GM18867 (cell line): ENCODE measurements around the gene KCNIP1.

ENCODE experiments used
- ATAC-seq: cut with Tn5 transposase; IDR thresholded peaks from one replicate; pipeline ENCODE4 v1.9.1; 2021; ENCODE audit warnings: mild to moderate bottlenecking, moderate library complexity; ENCODE audit not compliant: unreplicated experiment

KCNIP1 gene

DNA sequence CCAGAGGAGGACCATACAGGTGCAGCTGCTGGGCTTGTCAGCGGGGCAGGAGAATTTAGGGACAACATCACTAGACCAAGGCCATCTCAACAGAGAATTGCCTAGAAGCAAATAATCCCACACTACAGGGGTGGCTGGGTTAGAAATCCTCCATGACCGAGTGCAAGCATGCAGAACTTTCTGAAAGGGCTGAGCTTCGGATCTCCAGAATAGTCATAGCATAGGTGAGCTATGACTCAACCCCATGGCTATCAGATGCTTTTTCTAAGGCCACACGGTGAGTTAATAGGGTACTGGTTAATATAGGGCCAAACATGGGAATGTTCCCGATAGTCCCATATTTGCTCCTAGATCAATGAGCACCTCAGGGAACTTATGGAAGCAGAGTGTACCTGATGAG, 4.2 kb downstream of the KCNIP1 start:
- no peak for ATAC-seq

DNA sequence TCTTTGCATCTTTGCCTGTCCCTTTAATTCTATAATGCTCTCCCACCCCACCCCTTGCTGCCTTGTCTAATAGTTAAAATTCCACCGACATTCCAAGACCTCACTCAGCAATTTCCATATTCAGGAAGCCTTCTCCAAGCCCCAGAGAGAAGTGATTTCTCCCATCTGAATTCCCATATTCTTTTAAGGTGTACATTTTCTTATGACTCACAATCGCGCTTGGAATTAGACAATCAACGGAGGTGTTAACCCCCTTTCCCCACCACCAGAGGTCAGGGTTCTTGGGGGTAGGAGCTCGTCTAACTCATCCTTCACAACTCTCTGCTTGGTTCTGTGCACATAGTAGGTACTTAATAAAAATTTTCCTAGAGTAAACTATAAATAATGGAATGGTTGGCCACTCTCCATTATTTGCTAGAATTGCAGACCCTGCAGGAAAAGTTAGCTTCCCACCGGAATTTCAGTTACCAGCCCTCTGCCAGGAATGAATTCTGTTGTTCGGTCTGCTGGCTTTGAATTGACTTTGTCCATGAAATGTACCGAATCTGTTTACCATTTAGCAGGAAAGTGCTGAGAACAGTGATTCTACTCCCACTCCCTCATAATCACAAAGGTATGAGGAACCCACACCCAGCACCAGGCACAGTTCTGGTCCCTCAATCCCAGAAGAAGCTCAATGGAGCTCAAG, 5.0 kb downstream of the KCNIP1 start:
- no peak for ATAC-seq

DNA sequence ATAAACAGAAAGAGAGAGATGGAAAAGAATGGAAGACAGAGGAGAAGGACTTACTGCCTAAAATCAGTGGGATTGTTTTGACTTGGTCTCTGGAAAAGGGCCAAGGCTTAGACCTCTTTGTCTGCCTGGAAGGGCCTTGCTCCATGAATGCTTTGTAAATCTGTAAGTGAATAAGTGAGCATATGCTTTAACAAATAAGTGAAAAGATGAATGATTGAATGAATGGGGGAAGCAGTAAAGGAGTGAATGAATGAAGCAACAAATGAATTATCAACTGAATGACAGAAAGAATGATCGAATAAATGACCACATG, 5.5 kb downstream of the KCNIP1 start:
- ATAC-seq = no peak

DNA sequence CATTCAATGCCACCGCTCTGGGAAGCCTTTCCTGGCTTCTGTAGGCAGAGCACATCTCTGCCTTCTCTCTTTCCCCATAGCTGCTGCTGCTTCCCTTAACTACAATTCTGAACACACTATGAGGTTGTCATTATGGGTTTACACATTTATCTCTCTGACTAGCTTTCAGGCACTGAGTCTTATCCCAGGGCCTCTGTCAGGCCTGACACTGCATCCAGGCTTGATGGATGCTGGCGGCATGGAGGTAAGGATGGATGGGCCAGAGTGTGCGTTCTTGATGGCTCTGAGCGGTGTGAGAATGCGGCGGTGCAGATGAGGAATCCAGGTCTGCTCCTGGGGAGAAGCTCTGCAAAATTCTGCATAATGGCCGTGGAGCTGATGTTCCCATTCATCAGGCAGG, 6.3 kb downstream of the KCNIP1 start:
- ATAC-seq = no peak

DNA sequence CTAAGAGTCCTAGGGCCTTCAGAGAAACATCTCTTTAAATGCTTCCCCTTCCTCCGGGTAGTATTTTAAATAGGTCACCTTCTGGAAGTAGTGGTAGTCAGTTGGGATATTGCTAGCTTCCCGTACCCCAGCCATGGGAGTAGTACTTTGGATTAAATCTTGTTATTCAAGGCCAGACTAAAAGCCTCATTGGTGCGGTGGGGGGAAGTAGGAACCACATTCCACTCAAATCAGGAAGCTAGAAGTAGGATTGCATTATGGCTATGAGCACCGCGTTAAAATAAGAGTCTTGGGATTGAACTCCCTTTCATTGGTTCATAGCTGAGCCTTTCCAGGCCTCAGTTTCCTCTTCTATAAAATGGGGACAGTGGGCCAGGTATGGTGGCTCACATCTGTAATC, 6.7 kb downstream of the KCNIP1 start:
- ATAC-seq = no peak

DNA sequence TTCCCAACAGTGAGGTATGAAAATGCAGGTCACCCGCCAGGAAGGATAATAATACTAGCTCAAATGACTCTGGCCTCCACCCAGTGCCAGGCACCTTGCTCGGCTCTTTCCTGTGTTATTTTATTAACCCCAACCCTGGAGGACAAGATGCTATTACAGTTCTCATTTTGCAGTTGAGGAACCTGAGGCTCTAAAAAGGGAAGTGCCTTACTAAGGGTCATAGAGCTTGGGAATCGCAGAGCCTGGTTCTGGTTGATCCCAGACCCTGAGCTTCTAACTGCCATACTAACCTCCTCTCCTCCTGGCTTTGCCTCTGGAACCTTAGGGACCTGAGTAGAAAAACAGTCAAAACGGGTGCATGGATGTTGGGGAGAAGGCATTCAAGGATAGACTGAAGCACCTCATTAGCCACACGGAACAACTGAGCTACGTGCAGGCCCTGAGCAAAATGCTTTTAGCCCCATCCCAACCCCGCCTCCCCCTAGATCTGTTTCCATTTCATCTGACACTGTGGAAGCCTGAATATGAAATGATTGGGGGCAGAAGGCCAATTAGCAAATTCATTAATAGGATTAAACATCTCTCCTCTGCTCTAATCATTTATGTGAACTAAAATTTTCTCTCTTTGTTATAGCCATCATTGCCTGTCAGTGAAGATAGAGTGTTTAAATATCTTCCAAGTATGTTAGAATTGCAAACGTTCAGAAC, 7.9 kb downstream of the KCNIP1 start:
- ATAC-seq = no peak

DNA sequence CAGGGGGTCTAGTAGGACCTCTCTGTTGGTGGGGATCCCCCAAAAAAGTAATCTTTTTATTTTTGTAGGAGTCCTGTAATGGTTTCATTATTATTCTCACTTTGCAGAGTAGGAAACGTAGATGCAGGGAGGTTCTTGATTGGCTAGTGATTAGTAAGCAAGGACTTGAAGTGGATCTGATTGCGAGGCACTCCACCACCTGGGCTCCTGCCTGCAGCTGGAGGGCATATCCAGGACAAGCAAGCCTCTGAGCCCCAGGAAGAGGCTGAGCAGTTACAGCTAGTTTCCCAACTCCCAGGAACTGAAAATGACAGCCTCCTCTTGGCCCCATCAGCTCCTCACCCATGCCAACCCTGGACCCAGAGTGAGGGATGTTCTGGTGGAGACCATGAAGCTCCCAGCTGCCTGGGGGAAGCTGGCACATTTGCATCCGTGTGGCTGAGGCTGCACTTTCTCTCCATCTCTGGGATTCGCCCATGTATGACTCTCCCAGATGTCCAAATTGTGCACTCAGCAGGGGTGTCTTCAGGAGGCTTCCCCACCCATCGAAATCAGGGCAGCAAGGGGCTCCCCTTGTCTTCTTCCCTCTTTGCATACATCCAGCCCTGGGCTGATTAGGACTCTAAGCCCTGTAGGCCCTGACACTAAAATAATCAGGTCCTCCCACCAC, 10.2 kb downstream of the KCNIP1 start:
- no peak for ATAC-seq

DNA sequence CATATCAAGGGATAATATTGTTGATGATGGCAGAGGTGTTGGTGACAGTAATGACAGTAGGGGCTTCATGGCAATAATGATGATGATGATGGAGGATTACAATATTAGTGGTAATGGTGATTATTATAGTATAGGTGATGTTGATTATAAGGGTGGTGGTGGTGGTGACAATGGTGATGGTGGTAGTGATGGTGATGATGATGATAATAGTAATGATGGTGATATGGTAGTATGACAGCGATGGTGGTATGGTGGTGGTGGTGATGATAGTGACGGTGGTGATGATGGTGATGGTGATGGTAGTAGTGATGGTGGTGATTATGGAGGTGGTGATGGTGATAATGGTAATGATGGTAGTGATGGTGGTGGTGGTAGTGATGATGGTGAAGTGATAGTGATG, 13.6 kb downstream of the KCNIP1 start:
- ATAC-seq = no peak

DNA sequence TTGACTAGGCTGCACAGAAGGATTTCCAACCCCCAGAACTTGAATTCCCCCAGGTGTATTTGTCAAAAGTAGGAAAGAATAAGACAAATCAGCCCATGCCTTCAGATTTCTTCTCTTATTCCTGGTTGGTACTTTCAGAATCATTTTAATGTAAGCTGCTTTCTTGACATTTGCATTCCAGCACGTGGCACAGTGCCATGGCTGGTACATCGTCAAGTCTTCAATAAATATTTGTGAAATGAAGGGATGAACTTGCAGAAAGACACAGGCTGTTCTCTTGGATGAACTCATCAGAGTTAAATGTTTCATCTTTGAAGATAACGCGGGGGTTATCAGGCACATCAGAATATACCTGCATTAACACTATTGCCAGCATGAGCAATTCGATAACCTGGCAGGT, 14.5 kb downstream of the KCNIP1 start:
- ATAC-seq = no peak

DNA sequence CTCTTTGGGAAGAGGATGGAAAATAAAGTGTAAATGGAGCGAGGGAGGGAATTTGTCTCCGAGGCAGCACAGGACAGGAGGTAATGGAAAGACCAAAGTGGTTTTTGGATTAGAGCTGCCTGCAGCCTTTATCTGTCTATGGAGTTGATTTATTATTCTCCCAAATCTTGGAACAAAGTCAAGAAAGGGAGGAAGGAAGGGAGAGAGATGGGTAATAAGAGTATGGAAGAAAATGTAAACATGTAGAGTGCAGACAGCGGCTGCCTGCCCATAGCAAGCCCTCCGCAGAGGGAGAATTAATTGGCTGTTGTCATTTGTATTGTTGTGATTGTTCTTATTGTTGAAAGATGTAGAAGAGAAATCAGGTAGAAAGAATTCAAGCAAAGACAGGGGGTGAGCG, 15.7 kb downstream of the KCNIP1 start:
- ATAC-seq = no peak

DNA sequence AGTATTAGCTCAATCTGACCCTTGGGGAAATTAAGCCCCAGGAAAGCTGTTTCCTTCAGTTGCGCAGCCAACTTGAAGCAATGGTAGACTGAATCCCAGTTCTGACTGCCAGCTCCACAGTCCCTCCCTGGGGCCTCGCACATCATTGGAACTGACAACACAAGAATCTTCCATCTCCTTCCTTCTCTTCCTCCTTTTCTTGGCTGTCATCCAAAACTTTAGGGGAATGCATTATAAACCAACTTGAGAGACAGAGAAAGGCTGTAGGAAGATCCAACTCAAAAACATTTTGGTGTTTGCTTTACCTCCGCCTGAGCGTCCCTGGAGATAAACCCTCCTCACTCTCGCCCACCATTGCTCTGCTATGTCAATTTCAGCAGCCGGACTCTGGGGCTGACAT, 16.6 kb downstream of the KCNIP1 start:
- no peak for ATAC-seq

DNA sequence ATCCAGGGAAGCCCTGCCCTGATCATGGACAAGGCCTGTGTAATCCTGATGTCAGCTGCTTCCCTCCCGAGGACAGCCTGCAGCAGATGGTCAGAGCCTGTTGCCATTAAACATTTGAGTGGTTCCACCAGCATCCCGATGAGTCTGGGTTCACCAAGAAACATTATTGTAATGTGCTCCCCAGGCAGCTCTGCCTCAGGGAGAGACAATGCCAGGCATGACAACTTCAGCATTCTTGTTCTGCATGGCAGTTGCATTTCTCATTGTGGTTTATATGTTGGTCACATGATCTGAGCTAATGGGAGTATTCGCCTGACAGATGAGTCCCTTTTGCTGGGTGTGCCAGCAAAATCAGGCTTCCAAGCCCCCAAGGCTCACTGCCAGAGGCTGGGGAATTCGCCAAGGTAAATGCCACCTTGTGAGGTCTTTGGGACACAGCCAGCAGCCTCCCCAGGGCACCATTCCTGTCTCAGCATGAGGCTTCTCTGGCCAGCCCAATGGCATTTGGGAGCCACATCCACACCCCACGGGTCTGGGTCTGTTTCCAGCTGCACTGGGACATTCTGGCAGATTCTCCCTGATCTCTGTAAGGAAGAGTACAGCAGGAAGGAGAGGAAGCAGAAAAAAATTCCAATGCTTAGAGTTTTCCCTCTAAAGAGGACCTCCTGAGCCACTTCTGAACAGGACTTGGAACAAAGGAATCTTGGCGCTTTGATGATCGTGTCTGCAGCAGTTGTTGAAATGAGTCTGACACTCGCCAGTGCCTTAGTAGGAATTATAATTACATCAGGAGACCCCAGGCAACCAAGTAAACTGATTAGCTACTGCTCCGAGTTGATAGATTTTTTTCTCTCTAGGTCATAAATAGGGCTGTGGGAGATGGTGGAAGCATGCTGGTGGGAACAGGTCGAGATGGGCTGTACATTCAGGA, 18.7 kb downstream of the KCNIP1 start:
- ATAC-seq = no peak

DNA sequence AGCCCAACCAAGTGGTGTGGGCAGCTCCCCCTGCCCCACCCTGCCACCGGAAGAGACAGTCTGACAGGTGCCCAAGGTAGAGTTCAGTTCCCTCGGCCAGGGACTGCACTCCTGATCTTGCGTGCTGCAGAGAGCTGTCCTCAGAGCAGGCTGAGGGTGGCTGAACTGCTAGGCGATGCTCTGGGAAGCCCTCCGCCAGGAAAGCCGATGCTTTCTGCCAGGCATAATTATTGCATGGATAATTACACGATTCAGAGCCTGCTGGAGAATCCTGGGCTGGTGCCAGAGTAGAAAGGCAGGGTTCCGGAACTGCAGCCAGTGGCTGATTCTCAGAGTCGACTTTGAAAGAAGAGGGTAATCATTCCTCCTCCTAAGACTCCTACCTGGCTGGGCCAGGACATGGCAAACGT, 19.3 kb downstream of the KCNIP1 start:
- no peak for ATAC-seq

DNA sequence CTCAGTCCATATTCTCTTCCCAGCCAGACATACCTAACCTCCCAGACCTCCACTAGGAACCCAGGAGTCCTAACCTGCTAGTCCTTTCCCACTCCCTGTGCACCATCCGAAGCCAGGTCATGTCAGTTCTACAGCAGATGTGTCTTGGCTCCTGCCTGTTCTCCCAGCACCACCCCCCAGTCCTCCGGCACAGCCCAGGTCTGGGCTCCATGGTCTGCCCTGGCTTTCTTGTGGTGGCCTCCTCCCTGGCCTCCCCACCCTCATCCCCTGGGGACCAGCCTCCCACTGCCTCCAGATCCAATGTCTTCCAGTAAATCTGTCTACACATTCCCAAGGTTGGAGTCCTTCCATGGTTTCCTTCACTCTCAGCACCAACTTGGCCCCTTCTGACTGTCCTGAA, 20.0 kb downstream of the KCNIP1 start:
- no peak for ATAC-seq

DNA sequence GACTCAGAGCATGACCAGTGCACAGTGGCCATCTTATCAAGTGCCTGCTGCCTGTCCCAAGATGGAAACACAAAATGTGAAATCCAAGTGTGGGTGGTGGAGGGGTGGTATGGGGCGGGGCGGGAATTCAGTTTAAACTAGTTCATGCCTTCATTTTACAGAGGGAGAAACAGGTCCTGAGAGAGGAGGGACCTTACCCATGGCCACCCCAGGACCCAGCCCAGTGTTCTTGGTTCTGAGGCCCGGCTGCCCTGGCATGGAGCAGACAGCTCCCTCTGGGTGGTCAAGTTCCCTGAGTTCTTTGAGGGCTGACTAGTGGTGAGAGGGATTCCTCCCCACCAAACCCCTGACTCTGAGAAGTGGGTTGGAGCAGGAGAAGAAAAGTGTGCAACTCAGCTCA, 20.8 kb downstream of the KCNIP1 start:
- no peak for ATAC-seq

DNA sequence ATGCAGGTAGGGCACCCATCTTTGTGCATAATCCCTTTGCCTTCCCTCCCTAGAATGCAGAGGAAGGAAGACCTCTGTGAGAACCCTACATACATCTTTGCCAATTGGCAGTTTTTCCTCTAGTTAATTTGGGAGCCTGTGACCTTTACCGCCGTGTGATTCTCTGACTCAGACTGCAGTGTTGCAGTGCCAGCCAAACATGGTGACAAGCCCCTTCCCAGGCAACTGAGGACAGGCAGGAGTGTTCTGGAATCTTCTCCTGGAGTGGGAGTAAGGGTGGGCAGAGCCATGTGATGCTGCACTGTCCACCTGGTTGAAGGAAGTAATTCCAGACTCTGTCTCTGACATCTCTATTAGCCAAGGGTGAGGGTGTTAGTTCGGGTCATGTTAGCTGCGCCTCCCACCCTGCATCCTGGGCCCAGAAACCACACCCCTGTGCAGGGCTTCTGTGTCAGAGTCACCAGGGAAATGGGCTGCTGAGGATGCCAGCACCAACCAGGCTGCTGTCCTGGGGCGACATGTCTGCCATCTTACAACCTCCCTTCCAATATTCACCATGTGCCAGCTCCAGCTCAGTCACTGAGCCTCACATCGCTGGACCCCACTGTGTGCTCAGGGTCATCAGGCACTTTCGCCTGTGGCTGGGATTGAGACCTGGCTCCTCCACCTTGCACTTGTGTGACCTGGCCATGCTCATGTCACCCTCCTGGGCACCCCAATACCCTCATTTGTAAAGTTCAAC, 21.8 kb downstream of the KCNIP1 start:
- no peak for ATAC-seq

DNA sequence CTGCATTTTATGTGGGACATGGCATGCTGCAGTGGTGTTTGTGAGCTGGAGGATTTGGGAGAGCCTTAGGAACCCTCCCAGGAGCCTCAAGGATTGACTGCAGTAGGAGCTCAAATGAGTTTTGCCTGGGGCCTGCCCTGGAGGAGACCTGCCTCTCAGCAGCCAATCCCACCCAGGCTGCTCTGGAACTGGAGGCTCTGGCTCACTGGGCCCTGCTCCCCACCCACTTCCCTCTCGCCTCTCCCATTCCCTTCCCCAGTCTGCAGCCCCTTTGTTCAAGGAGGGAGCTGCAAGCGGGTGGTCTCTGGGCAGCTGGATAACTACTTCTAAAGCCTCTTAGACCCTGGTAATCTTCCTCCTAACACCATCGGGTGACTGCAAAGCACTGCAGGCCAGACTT, 24.2 kb downstream of the KCNIP1 start:
- no peak for ATAC-seq

DNA sequence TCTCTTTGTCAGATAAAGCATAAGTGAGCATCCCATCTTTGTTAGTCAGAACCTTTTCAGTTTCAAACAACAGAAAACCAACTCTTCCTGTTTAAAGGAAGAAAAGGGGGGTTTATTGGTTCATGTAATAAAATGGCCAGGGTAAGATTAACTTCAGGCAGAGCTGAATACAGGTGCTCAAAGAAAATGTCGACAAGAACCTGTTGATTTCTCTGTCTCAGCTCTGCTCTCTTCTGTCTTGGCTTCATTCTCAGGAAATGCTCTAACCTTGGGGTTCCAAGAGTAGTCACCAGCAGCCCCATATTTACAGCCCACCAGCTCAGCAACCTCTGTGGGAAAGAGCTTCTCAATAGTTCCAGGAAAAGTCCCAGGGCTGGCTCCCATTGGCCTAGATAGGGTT, 25.2 kb downstream of the KCNIP1 start:
- ATAC-seq = no peak

DNA sequence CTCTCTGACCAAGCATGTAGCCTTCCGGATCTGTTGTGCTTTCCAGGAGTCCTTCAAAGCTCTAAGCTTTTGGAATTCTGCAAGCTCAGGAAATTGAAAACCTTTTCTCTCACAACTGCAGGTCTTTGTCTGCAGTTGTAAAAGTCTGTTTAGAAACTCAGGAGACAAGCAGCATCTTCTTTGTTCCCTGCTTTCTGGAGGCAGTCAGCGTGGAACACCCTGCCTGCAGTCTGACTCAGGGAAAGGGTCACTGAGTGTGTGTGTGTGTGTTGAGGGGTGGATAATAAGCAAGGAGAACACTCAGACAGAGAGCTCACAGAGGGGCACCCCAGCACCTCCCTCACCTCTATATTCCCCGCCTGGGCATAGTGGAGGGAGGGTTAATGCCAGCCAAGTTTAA, 29.1 kb downstream of the KCNIP1 start:
- ATAC-seq = no peak

DNA sequence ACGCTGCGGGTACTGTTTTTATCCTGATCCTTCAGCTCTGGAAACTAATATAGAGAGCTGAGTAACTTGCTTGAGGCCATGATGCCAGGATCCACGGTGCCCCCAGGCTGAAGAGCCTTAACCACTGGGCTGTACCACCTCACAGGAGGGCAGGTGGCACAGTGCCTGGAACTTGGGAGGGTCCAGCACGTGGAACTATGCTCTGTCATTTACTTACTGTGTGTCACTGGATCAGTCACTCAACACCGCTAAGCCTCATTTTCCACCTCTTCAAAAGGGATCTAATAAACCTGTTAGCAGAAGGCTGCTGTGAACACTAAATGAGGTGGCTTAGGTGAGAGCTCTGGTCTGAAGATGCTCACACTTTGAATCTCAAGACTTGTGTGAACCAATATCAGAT, 29.6 kb downstream of the KCNIP1 start:
- ATAC-seq = no peak

DNA sequence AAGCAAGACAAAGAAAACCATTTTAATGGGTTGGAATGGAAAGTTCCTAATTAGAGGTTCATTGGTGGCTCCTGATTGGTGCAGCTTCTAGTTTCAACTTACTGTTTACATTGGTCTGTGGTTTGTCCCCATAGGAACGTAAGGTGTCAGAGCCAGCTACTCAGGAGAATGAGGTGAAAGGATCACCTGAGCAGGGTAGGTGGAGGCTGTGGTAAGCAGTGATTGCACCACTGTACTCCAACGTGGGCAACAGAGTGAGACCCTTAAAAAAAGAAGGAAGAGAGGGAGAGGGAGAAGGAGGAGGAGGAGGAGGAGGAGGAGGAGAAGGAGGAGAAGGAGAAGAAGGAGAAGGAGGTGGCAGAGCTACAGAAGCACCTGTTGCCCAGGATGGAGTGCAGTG, 30.4 kb downstream of the KCNIP1 start:
- no peak for ATAC-seq
